Measurements from ENCODE around the gene RNH1.
"Not testable (repeated sequence)": the region's sequence is repeated elsewhere in the genome, so short reads cannot be mapped to it uniquely, and the experiment has no call there.

RNH1 gene

GRCh38 chr11:520428-521176, 13.6 kb upstream of the RNH1 start:
- DNase-seq (ENCODE audit: low read depth in 1 of 2, low spot score in 1 of 2) = no peak

GRCh38 chr11:518463-519202, 11.6 kb upstream of the RNH1 start:
- peak; percentile 85 for DNase-seq (ENCODE audit: low read depth in 1 of 2, low spot score in 1 of 2)

- DNase-seq (ENCODE audit: low read depth in 1 of 2, low spot score in 1 of 2) = not testable (repeated sequence)
Observed at GRCh38 chr11:516918-517685, 10.1 kb upstream of the RNH1 start.

GRCh38 chr11:516400-516799, 9.4 kb upstream of the RNH1 start:
- DNase-seq (ENCODE audit: low read depth in 1 of 2, low spot score in 1 of 2) = no peak

DNA sequence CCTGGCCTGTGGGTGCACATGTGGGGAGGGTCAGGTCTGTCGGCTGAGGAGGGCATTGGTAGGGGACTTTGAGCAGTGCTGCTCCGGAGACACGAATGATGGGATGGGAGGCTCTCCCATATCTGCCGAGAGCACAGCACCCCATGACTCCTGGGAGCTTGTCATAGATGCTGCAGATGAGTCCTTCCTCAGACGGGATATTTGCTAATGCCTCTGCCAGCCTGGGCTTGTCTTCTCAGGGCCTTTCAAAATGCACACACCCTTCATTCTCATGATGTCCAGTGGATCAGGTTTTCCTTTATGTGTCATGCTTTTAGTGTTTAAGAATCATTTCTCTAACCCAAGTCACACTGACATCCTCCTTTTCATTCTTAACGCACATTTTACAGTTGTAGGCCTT, 8.1 kb upstream of the RNH1 start:
- DNase-seq (ENCODE audit: low read depth in 1 of 2, low spot score in 1 of 2) = no peak

- DNase-seq (ENCODE audit: low read depth in 1 of 2, low spot score in 1 of 2) = no peak
Observed at GRCh38 chr11:514606-515005, 7.6 kb upstream of the RNH1 start.

- DNase-seq (ENCODE audit: low read depth in 1 of 2, low spot score in 1 of 2) = no peak
Observed at GRCh38 chr11:512761-513595, 5.9 kb upstream of the RNH1 start.

DNA sequence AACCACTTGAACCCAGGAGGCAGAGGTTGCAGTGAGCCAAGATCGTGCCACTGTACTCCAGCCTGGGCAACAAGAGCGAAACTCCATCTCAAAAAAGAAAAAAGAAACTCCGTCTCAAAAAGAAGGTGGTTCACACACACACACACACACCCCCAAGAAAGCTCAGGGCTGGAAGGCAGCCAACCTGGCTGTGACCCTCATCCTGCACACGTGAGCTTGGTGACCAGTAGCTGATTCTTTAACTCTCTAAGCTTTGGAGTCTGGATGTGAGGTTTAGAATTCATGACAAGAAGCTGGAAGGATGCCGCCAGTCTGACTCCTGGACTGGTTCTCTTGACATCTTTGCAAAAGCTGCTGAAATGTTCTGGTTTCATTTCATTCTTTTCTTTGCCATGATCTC, 1.9 kb upstream of the RNH1 start:
- DNase-seq (ENCODE audit: low read depth in 1 of 2, low spot score in 1 of 2) = no peak

DNA sequence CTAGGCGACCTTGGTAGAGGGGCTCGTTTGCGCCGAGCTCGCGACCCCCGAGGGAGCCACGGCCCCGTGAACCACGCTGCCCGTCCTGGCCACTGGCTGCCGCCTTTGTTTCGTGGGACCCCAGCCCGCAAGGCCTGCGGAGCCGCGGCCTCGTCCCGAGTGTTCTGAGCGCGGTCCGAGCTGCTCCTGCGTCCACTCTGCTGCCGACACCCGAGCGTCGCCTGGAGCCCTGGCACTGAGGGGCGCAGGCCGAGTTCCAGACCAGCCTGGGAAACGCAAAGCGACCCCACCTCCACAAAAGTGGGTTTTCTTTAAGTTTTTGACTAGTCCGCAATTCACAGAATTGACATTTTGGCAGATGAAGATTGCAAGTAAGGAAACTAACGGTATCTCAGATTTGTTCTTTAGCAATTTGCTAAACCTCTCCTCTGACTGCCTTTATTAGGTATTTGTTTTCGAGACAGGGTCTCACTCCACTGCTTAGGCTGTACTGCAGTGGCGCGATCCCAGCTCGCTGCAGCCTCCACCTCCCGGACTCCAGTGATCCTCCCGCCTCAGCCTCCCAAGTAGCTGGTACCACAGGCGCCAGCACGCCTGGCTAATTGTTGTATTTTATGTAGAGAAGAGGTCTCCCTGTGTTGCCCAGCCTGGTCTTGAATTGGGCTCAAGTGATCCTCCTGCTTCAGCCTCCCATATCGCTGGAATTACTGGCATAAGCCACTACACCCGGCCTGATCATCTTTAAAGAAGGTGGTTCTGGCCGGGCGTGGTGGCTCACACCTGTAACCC, 879 bp upstream of the RNH1 start:
- no peak for DNase-seq (ENCODE audit: low read depth in 1 of 2, low spot score in 1 of 2)

DNA sequence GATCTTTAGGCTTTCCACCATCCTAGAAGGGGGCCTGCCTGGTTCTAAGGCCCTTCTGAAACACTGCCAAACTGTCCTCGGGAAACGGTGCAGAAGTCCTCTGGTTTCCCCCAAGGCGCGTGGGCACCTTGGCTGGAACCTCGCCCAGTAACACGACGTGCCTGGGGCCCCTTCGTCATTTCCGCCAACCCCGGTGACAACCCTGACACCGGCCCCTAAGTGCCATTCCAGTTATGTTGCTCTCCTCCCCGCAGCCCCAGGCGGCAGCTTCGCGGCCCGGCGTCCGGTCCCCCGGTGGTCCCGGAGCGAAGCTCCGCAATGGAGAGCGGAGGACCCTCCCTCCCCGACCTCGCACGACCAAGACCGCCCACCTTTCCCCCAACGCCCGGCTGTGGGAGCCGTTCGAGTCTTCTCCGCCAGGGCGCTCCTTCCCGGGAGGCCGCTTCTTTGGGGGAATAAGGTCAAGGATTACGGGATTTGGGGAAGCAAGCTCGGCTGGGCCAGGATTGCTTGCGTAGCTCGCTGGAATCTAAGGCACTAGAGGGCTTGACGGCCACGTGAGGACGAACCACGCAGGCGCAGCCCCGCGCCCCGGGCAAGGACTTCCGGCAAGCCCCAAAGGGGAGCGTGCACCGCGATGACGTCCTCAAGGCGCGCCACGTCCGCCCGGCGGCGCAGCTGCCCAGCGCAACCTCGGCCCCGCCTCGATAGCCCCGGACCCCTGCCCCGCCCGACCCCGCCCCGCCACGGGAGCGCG, 626 bp downstream of the RNH1 start:
- peak; percentile 93 to 95 for DNase-seq (ENCODE audit: low read depth in 1 of 2, low spot score in 1 of 2)

- no peak for DNase-seq (ENCODE audit: low read depth in 1 of 2, low spot score in 1 of 2)
Observed at GRCh38 chr11:504994-505344, 2.1 kb downstream of the RNH1 start.

DNA sequence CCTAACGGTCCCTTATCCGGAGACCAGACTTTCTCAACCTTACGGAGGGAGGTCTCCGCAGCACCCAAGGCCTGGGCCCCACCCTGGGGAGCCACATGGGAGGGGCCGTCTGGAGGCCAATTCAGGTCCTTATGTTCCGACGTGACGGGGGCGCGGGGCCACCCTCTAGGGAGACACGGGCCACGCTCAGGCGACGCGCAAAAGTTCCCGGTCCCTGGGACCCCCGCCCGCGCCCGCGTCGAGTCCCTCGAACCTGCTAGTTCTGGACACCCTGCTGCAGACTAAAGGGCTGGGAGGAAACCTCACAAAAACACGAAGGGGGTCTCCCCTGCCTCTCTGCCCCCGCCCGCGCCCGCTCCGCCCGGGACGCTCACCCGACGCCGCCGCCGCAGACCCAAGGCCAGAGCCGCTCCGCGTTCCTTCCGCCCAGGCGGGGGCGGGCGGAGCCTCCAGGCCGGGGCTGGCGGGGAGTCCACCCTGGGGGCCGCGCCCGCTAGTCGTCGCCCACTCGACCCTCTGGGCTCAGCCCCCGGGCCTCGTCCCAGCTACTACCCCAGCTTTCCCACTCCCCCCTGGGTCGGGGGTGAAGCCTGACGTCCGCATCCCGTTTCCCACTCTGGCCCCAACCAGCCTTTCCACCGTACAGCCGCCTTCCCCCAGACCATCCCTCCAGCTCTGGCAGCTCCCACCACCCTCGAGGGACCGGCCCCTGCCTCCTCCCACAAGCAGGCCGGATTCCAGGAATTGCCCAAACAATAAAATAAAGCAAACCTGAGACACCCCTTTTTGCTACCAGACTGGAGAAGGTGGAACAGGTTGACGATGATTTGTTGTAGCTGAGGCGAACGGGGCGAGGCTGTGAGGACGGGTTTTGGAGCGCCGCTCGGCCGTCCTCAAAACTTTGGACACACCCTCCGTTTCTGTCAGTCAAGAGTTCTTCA, 2.7 kb downstream of the RNH1 start:
- no peak for DNase-seq (ENCODE audit: low read depth in 1 of 2, low spot score in 1 of 2)

DNA sequence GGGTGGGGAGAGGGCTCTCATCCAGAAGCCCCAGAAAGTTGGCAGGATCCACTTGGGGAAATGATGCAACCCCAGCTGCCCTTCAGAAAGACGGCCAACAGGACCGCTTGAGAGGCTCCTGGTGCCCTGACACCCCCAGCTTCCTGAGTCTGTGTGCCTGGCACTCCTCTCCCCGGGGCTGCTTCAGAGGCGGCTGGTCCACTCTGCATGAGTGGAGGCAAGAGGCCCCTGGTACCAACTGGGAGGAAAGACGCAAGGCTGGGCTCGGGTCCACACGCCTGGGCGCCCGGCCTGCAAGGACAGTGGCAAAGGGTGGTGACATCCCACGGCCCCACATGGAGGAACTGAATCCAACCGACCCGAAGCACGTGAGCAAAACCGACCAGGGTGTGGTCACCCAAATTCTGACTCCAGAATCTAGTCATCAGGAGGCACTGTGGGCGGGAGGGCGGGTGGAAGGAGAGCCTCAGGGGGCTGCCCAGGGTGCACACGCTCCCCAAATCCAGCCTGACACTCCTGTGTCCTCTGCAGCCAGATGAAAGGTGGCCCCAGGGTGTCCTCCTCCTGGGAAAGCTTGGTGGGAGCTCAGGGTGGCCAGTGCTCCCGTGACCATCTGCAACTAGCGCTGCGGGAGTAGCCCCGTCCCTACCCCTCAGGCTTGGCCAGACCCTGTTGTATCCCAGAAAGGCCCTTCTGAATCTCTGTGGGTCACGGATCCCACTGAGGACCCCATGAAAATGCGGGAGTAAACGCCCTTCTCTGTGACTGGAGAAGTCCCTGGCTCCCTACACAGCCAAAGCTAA, 3.7 kb downstream of the RNH1 start:
- no peak for DNase-seq (ENCODE audit: low read depth in 1 of 2, low spot score in 1 of 2)

GRCh38 chr11:502288-503178, 4.5 kb downstream of the RNH1 start:
- DNase-seq (ENCODE audit: low read depth in 1 of 2, low spot score in 1 of 2) = no peak

DNA sequence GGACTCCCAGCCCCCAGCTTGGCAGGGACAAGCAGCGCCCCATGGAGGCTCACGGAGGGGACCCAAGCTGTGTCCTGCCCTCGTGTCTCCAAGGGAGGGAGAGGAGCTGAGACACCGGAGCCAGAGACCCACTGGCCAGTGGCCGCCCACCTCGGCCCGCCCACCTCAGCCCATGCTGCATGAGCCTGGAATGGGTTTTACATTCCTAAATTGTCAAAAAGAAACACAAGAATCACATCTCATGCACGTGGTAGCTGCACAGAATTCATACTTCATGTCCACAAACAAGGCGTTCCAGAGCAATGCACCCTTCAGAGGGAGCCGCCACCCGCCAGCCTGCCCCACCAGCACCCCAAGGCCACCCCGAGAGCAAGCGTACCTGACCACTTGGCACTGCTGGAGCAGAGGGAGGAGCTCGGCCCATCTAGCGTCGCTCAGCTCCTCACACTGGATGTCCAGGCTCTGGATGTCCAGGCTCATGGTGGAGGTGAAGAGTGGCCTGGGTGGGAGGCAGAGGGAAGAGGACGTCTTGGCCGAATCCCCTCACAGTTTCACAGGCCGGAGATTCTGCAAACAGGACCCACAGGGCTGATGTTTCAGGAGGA, 5.3 kb downstream of the RNH1 start:
- DNase-seq (ENCODE audit: low read depth in 1 of 2, low spot score in 1 of 2) = no peak

DNA sequence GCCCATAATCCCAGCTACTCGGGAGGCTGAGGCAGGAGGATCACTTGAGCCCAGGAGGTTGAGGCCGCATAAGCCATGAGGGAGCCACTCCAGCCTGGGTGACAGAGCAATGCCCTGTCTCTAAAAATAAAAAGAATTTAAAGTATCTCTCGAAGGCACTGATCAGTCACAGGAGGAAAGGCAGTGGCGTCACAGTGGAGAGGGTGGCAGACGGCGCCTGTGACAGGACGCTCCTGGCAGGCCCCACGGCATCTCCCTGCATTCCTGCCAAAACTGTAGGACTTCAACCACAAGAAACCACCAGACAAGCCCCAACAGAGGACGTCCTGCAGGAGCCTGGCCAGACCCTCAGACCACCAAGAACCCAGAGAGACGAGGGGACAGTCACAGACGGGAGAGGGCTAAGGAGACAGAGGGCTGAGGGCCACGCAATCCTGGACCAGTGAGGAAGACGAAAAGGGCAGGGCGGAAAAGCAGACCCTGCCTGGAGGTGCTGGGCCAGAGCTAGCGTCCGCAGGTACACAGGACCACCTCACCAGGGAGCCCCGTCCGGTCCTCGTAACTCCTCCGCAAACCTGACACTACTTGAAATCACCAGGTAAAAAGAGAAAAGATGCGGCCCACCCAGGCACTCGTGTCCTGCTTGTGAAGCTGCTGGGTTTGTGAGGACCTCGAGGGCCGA, 5.9 kb downstream of the RNH1 start:
- DNase-seq (ENCODE audit: low read depth in 1 of 2, low spot score in 1 of 2) = no peak

Data from stimulated activated CD4-positive, alpha-beta T cell treated with anti-CD3 and anti-CD28 coated beads, Interleukin-15, amount 100 ng/mL, for 1 hour (primary cell).